ENCODE results near the gene GTF3C5.

DNA sequence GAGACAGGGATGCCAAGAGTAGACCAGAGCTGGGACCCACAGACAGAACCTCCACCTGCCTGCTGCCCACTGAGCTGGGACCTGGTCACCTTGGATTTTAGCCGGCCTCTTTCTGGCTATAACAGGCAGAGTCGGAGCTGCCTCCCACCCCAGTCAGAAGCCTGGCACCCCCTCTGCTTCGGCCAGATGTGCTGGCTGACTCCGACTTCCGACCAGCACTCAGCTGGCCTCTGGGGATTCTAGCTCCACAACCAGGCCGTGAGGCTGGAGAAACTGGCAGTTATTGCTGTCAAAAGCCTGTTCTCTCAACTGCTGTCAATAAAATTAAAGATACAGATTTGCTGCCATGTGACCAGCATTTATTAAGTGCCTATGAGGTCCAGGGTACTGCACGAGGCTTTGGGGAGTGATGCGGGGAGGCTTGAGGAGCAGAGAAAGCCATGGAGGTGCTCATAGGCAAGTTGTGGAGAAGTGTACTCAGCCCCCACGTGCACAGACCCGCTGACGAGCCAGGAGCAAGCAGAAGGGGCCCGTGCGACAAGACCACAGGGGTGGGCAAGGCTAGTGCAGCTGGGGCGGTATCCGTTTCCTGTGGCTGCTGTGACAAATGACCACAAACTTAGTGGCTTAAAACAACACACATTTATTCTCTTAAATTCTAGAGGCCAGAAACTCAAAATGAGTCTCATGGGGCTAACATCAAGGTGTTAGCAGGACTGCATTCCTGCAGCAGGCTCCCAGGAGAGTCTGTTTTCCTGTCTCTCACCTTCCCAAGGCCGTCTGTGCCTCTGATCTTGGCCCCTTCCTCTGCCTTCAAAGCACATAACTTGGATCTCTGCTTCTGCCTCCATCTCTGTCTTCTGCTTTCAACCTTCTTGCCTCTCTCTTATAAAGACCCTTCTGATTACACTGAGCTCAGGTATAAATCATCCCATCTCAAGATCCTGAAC lies 39.2 kb upstream of the GTF3C5 start:
- TF ChIP-seq POLR2AphosphoS5 (IDR thresholded peaks at IDR 0.05; ENCODE audit: low read depth, low read length) (no peak), TAF1 (IDR thresholded peaks at IDR 0.05; ENCODE audit: borderline replicate concordance, insufficient read depth, low read length) (no peak)
- TF ChIP-seq, protein P1, sequence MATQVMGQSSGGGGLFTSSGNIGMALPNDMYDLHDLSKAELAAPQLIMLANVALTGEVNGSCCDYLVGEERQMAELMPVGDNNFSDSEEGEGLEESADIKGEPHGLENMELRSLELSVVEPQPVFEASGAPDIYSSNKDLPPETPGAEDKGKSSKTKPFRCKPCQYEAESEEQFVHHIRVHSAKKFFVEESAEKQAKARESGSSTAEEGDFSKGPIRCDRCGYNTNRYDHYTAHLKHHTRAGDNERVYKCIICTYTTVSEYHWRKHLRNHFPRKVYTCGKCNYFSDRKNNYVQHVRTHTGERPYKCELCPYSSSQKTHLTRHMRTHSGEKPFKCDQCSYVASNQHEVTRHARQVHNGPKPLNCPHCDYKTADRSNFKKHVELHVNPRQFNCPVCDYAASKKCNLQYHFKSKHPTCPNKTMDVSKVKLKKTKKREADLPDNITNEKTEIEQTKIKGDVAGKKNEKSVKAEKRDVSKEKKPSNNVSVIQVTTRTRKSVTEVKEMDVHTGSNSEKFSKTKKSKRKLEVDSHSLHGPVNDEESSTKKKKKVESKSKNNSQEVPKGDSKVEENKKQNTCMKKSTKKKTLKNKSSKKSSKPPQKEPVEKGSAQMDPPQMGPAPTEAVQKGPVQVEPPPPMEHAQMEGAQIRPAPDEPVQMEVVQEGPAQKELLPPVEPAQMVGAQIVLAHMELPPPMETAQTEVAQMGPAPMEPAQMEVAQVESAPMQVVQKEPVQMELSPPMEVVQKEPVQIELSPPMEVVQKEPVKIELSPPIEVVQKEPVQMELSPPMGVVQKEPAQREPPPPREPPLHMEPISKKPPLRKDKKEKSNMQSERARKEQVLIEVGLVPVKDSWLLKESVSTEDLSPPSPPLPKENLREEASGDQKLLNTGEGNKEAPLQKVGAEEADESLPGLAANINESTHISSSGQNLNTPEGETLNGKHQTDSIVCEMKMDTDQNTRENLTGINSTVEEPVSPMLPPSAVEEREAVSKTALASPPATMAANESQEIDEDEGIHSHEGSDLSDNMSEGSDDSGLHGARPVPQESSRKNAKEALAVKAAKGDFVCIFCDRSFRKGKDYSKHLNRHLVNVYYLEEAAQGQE (IDR thresholded peaks at IDR 0.05; ENCODE audit: insufficient read depth in 1 of 2, low read depth in 2 of 2, low read length in 2 of 2), result no peak

Data from PFSK-1 (cell line).